ENCODE results near the gene DCANP1. TPM values are rescaled to one million over a fixed set of nuclear protein-coding genes. Genes with fewer than 3 reads are reported as not detected.

The DCANP1 gene
- total and polyA plus RNA-seq, 2 of the 13 experiments (the other 11 are each of a cell fraction or from before 2014, with no cell fraction given) = not detected

- TF ChIP-seq CBX1 (IDR thresholded peaks at IDR 0.05; ENCODE audit: low read depth) (no peak), FOXJ3 (CRISPR knock-in tag; IDR thresholded peaks at IDR 0.05; ENCODE audit: borderline replicate concordance) (peak; percentile 67), SOX6 (IDR thresholded peaks at IDR 0.05) (no peak), SOX6 (CRISPR knock-in tag; IDR thresholded peaks at IDR 0.05) (peak; percentile 92), EEA1 (CRISPR knock-in tag; IDR thresholded peaks at IDR 0.05; ENCODE audit: borderline replicate concordance) (no peak), CENPBD1 (CRISPR knock-in tag; IDR thresholded peaks at IDR 0.05; ENCODE audit: borderline replicate concordance, low read depth) (no peak), HOMEZ (CRISPR knock-in tag; IDR thresholded peaks at IDR 0.05; ENCODE audit: low read depth) (no peak), ZNF660 (CRISPR knock-in tag; IDR thresholded peaks at IDR 0.05; ENCODE audit: borderline replicate concordance, low read depth) (no peak), ZNF629 (CRISPR knock-in tag; conservative IDR thresholded peaks at IDR 0.05) (0 out of 2 replicates have a peak, but pooled peaks have one; percentile 9), FOXA1 (IDR thresholded peaks at IDR 0.05) (no peak), FOXA1 (CRISPR knock-in tag; IDR thresholded peaks at IDR 0.05) (peak; percentile 84), ZC3H13 (CRISPR knock-in tag; IDR thresholded peaks at IDR 0.05) (no peak), ZNF263 (CRISPR knock-in tag; IDR thresholded peaks at IDR 0.05) (0 out of 2 replicates have a peak, but pooled peaks have one; percentile 11), TAF15 (IDR thresholded peaks at IDR 0.05; ENCODE audit: low read depth, low read length, poor library complexity, severe bottlenecking) (no peak), ZNF18 (CRISPR knock-in tag; IDR thresholded peaks at IDR 0.05; ENCODE audit: insufficient replicate concordance) (peak; percentile 53), ARNT2 (CRISPR knock-in tag; IDR thresholded peaks at IDR 0.05; ENCODE audit: low read depth) (peak; percentile 58; the same call in 1 of the 2 replicates), HDAC2 (CRISPR knock-in tag; IDR thresholded peaks at IDR 0.05) (peak; percentile 87), CREB1 (IDR thresholded peaks at IDR 0.05) (no peak), CREB1 (CRISPR knock-in tag; IDR thresholded peaks at IDR 0.05) (no peak), CHCHD3 (CRISPR knock-in tag; IDR thresholded peaks at IDR 0.05) (no peak), MLLT10 (CRISPR knock-in tag; IDR thresholded peaks at IDR 0.05) (no peak), CREM (IDR thresholded peaks at IDR 0.05) (peak; percentile 55; the same call in 1 of the 2 replicates), CREM (CRISPR knock-in tag; IDR thresholded peaks at IDR 0.05) (no peak), PREB (CRISPR knock-in tag; IDR thresholded peaks at IDR 0.05) (no peak), ZNF496 (CRISPR knock-in tag; IDR thresholded peaks at IDR 0.05; ENCODE audit: insufficient replicate concordance) (no peak)
These were observed 42.5 kb upstream of the DCANP1 start (continued) for GRCh38 chr5:135489466-135490244.

Measured in HepG2 (cell line).